ENCODE results near the gene PLA2G2D. TPM values are rescaled to one million over a fixed set of nuclear protein-coding genes. Genes with fewer than 3 reads are reported as not detected.

PLA2G2D gene
- total and polyA plus RNA-seq, 7 donors = not detected

- DNase-seq (no peak), ATAC-seq (no peak)
- intact Hi-C loops (cut with DNase I) = loop anchor here (5.0 kb wide), 2 partner anchors 52 to 182 kb away; no protein-coding TSS in a partner anchor
- no peak for TF ChIP-seq CTCF (IDR thresholded peaks at IDR 0.05)
- Histone ChIP-seq H3K9me3 (no peaks in the 10 kb centered on the region), H3K27ac (no peak overlapping the region), H3K27me3 (ENCODE audit: insufficient read depth in 3 of 3, low read length in 2 of 3) (peaks cover 0 to 4% (median 0%) of the 10 kb centered on the region in 3 donors), H3K4me1 (peaks cover 5% of the 10 kb centered on the region), H3K4me3 (peak overlapping the region; percentile 43), H3K36me3 (ENCODE audit: insufficient read depth in 1 of 2, low read depth in 1 of 2) (no peaks in the 10 kb centered on the region)
- WGBS, 3 donors = 62 to 73% (median 67%) methylated on average over 18 of the region's 18 CpGs
Observed at GRCh38 chr1:20154301-20154831, 35.0 kb upstream of the PLA2G2D start.

GRCh38 chr1:20153000-20153418, 33.7 kb upstream of the PLA2G2D start:
- peak; percentile 35 to 76 for DNase-seq
- intact Hi-C loops (cut with DNase I) = loop anchor here (1.0 to 5.0 kb wide), 4 partner anchors 51 to 235 kb away; no protein-coding TSS in a partner anchor
- Histone ChIP-seq H3K4me1 (peaks cover 5% of the 10 kb centered on the region), H3K27me3 (ENCODE audit: insufficient read depth in 3 of 3, low read length in 2 of 3) (peaks cover 0 to 4% (median 0%) of the 10 kb centered on the region in 3 donors), H3K36me3 (ENCODE audit: insufficient read depth in 1 of 2, low read depth in 1 of 2) (no peaks in the 10 kb centered on the region), H3K4me3 (no peak overlapping the region), H3K9me3 (no peaks in the 10 kb centered on the region), H3K27ac (peak overlapping the region; percentile 16)
- peak; percentile 15 to 67 (median 54) for ATAC-seq
- no peak for TF ChIP-seq CTCF (IDR thresholded peaks at IDR 0.05)
- 37 to 42% (median 38%) methylated on average over 6 of the region's 6 CpGs for WGBS, 3 donors

- peaks cover 0 to 4% (median 0%) of the 10 kb centered on the region in 3 donors for H3K27me3 ChIP-seq (ENCODE audit: insufficient read depth in 3 of 3, low read length in 2 of 3)
- H3K9me3 ChIP-seq = no peaks in the 10 kb centered on the region
- ATAC-seq (peak in 3 of 4 donors; percentile 15 to 28 (median 22)), DNase-seq (no peak)
- intact Hi-C loops (cut with DNase I) = loop anchor here (1.0 to 5.0 kb wide), 4 partner anchors 50 to 234 kb away; no protein-coding TSS in a partner anchor
- 47 to 55% (median 55%) methylated on average over 7 of the region's 7 CpGs for WGBS, 3 donors
- no peak overlapping the region for H3K4me3 ChIP-seq
- TF ChIP-seq CTCF (IDR thresholded peaks at IDR 0.05) = no peak
- peaks cover 5% of the 10 kb centered on the region for H3K4me1 ChIP-seq
- no peaks in the 10 kb centered on the region for H3K36me3 ChIP-seq (ENCODE audit: insufficient read depth in 1 of 2, low read depth in 1 of 2)
- H3K27ac ChIP-seq = peak overlapping the region; percentile 16
Observed at GRCh38 chr1:20152599-20152930, 33.2 kb upstream of the PLA2G2D start.

- Histone ChIP-seq H3K27me3 (ENCODE audit: insufficient read depth in 3 of 3, low read length in 2 of 3) (peaks cover 0 to 5% (median 0%) of the 10 kb centered on the region in 3 donors), H3K27ac (no peak overlapping the region)
- ATAC-seq = peak; percentile 89 to 94 (median 90)
Observed at GRCh38 chr1:20151906-20152598, 32.7 kb upstream of the PLA2G2D start.

More at GRCh38 chr1:20151906-20152598, 32.7 kb upstream of the PLA2G2D start:
- intact Hi-C loops (cut with DNase I) = loop anchor here (1.0 to 5.0 kb wide), 4 partner anchors 50 to 234 kb away; no protein-coding TSS in a partner anchor
- Histone ChIP-seq H3K4me3 (peak overlapping the region; percentile 49), H3K4me1 (peaks cover 5% of the 10 kb centered on the region), H3K36me3 (ENCODE audit: insufficient read depth in 1 of 2, low read depth in 1 of 2) (no peaks in the 10 kb centered on the region), H3K9me3 (no peaks in the 10 kb centered on the region)
- peak; percentile 84 to 93 for DNase-seq
- WGBS, 3 donors = 3 to 5% (median 4%) methylated on average over 26 to 29 of the region's 29 CpGs
- TF ChIP-seq CTCF (IDR thresholded peaks at IDR 0.05) = peak; percentile 95
